WERI-Rb-1 (cell line): ENCODE data around the gene ADGRV1.

Source experiments
- DNase-seq: peaks from one replicate; pipeline ENCODE4 v3.0.0-alpha.2; 2020
- H3K27ac ChIP-seq: fragments of 250-450 bp; sonication (Bioruptor Pico); 2 replicates; pipeline ENCODE4 v1.5.1; 2020; ENCODE audit warnings: mild to moderate bottlenecking, moderate library complexity
- H3K27me3 ChIP-seq: fragments of 250-450 bp; sonication (Bioruptor Pico); 2 replicates; pipeline ENCODE4 v1.5.1; 2021; ENCODE audit warnings: mild to moderate bottlenecking, low read depth, moderate library complexity; ENCODE audit not compliant: insufficient read depth, severe bottlenecking
- H3K36me3 ChIP-seq: fragments of 250-450 bp; sonication (Bioruptor Pico); 2 replicates; pipeline ENCODE4 v1.5.1; 2020; ENCODE audit warnings: mild to moderate bottlenecking, moderate library complexity
- H3K4me3 ChIP-seq: 2 replicates; pipeline ENCODE4 v1.5.1; 2011; ENCODE audit warnings: low read depth, mild to moderate bottlenecking, control low read depth, low read length
- H3K9me3 ChIP-seq: fragments of 250-450 bp; sonication (Bioruptor Pico); 2 replicates; pipeline ENCODE4 v1.5.1; 2021; ENCODE audit warnings: mild to moderate bottlenecking, moderate library complexity; ENCODE audit not compliant: severe bottlenecking
- TF ChIP-seq, protein P1 (sequence below): IDR thresholded peaks from 2 replicates; pipeline ENCODE4 v1.5.1; 2011; ENCODE audit warnings: low read depth, mild to moderate bottlenecking, control low read depth, inconsistent platforms, low read length

ADGRV1 gene

DNA sequence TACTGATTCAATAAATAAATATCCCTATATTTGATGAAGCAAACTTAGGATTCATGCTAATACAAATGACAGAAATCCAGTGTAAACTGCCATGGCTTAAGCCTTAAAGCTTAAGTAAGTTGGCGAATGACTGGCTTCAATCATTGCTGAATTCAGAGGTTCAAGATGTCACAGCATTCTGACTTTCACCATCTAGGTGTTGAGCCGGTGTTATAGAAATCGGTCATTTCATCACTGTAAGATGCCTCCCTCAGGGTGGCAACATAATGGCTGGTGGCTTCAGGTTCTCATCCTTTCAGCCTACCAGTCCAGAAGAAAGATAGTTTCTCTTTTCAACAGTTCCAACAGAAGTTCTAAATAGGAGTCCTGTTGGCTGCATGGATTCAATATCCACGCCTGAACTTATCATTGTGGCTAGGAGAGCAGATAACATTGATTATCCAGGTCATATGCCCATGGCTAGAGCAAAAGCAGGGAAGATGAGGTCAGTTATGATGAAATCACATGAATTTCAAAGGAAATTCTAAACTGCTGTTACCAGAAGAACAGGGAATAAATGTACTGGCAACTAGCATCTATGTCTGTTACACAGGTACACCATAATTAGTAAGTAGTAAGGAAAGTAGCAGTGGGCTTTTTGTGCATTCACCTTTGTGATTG, 460.2 kb downstream of the ADGRV1 start:
- Histone ChIP-seq H3K27ac (no peak overlapping the region), H3K9me3 (no peaks in the 10 kb centered on the region), H3K27me3 (no peaks in the 10 kb centered on the region), H3K4me3 (no peak overlapping the region), H3K36me3 (no peaks in the 10 kb centered on the region)
- TF ChIP-seq, protein P1, sequence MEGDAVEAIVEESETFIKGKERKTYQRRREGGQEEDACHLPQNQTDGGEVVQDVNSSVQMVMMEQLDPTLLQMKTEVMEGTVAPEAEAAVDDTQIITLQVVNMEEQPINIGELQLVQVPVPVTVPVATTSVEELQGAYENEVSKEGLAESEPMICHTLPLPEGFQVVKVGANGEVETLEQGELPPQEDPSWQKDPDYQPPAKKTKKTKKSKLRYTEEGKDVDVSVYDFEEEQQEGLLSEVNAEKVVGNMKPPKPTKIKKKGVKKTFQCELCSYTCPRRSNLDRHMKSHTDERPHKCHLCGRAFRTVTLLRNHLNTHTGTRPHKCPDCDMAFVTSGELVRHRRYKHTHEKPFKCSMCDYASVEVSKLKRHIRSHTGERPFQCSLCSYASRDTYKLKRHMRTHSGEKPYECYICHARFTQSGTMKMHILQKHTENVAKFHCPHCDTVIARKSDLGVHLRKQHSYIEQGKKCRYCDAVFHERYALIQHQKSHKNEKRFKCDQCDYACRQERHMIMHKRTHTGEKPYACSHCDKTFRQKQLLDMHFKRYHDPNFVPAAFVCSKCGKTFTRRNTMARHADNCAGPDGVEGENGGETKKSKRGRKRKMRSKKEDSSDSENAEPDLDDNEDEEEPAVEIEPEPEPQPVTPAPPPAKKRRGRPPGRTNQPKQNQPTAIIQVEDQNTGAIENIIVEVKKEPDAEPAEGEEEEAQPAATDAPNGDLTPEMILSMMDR, result no peak
- no peak for DNase-seq

DNA sequence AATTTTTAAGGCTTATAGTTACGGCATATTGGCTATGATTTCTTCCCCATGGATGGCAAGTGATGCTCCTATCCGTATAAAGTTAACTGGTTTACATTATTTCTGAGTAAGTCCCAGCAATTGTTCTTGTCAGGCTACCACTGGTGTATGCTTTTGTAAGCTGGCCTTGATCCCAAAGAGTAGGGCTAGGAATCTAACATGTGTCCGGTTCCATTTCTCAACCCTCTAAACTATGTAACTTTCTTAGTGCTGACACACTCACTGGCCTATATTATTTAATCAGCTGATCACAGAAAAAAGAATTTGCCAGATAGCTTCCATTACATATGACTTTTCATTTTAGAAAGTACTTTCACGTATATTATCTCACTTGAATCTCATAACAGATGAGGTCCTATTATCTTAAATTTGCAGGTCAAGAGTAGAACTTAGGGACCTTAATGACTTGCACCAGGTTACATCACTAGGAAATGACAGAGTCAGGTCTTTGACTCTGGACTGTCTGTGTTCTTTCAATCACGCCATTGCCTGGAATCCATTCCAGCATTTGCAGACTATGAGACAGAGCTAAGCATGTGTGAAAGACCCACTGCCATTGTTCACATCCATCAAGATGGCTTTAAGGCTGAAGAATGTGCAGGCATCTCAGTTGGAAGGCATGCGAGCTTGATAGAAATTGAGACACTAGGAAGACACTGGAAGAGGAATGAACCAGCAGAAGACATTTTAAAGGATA, 461.6 kb downstream of the ADGRV1 start:
- Histone ChIP-seq H3K4me3 (no peak overlapping the region), H3K36me3 (no peaks in the 10 kb centered on the region), H3K27me3 (no peaks in the 10 kb centered on the region), H3K27ac (no peak overlapping the region), H3K9me3 (no peaks in the 10 kb centered on the region)
- no peak for DNase-seq
- TF ChIP-seq, protein P1, result no peak

DNA sequence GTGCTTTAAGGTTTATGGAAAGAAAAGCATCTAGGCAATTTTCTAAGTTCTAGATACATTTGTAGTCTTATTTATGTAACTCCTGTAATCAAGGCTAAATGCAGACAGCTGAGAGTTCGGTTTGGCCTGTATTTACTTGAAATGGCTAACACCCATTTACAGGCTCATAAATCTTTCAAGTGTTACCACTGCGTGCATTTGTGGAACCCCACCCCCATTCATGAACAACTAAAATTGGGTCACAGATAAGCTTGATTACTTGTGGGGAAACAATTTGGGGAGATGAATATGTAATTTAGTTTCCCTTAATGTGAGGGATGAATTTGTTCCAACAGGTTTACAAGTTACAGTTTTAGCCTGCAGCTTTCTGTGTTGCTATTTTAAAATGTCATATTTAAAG, 463.9 kb downstream of the ADGRV1 start:
- DNase-seq, result no peak
- Histone ChIP-seq H3K36me3 (no peaks in the 10 kb centered on the region), H3K27ac (no peak overlapping the region), H3K27me3 (no peaks in the 10 kb centered on the region), H3K9me3 (no peaks in the 10 kb centered on the region), H3K4me3 (no peak overlapping the region)
- TF ChIP-seq, protein P1, result no peak

DNA sequence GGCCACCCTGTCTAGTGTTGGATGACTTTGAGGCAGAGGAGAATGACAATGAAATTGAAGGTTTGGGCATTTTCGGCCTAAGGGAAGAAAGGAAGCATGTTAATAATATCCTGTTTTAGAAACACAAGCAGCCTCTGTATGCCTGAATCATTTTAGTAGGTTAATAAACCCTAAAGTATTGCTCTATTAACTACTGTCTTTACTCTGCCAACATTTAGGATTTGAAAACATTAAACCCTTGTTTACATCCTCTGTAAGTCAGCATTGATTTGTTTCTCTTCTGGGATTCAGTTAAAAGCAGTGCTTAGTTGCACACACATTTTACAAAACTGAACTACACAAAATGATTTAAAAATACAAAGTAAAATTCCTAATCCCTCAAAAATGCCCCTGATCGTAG, 465.6 kb downstream of the ADGRV1 start:
- Histone ChIP-seq H3K4me3 (no peak overlapping the region), H3K27ac (no peak overlapping the region), H3K9me3 (no peaks in the 10 kb centered on the region), H3K27me3 (no peaks in the 10 kb centered on the region), H3K36me3 (no peaks in the 10 kb centered on the region)
- TF ChIP-seq, protein P1, result no peak
- DNase-seq, result no peak

DNA sequence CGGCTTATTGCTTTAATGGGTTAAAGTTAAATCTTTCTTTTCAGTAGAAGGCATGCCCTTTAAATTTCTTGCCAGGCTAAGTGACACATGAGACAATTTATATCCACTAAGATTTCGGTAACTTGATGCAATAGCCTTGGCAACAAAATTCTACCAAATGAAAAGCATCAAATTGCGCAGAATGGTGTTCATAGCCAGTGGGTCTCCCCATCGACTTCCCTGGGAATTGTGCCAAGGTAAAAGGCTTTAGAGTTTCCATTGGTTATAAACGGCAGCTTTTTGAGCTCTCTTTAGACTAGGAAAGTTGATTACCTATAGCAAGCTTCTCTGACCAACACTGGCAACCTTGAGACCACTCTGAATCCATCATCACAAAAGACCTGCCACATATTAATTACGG, 466.1 kb downstream of the ADGRV1 start:
- no peak for DNase-seq
- H3K27ac ChIP-seq, result no peak overlapping the region

More for the DNA sequence above, 466.1 kb downstream of the ADGRV1 start:
- H3K36me3 ChIP-seq, result no peaks in the 10 kb centered on the region
- H3K9me3 ChIP-seq, result no peaks in the 10 kb centered on the region
- no peaks in the 10 kb centered on the region for H3K27me3 ChIP-seq
- H3K4me3 ChIP-seq, result no peak overlapping the region
- TF ChIP-seq, protein P1, result no peak
